HG02610 (cell line): ENCODE results near the gene ATP8B1.
"Not testable (repeated sequence)": the region's sequence is repeated elsewhere in the genome, so short reads cannot be mapped to it uniquely, and the experiment has no call there.

ENCODE experiments used
- ATAC-seq: cut with Tn5 transposase; IDR thresholded peaks from one replicate; pipeline ENCODE4 v1.9.1; 2021; ENCODE audit warnings: mild to moderate bottlenecking, moderate library complexity; ENCODE audit not compliant: unreplicated experiment

ATP8B1 gene

GRCh38 chr18:57803103-57803969 lies at the start of gene ATP8B1:
Gene ATP8B1 (minus strand): TSS chr18:57803315. CDS start chr18:57731807, 71,508 bp downstream.
- no peak for ATAC-seq

- no peak for ATAC-seq
These were observed 46.9 kb upstream of the ATP8B1 start for GRCh38 chr18:57850063-57850462.

GRCh38 chr18:57848374-57848773 lies 45.3 kb upstream of the ATP8B1 start:
- ATAC-seq = not testable (repeated sequence)

GRCh38 chr18:57847431-57847830 lies 44.3 kb upstream of the ATP8B1 start:
- ATAC-seq = not testable (repeated sequence)

GRCh38 chr18:57846258-57846657 lies 43.1 kb upstream of the ATP8B1 start:
- no peak for ATAC-seq

- no peak for ATAC-seq
These were observed 42.5 kb upstream of the ATP8B1 start for GRCh38 chr18:57845605-57846074.

- no peak for ATAC-seq
These were observed 41.2 kb upstream of the ATP8B1 start for GRCh38 chr18:57844319-57844718.

GRCh38 chr18:57843386-57843785 lies 40.3 kb upstream of the ATP8B1 start:
- no peak for ATAC-seq

GRCh38 chr18:57841568-57841967 lies 38.5 kb upstream of the ATP8B1 start:
- ATAC-seq = peak; percentile 50

- no peak for ATAC-seq
These were observed 36.8 kb upstream of the ATP8B1 start for GRCh38 chr18:57839942-57840381.

GRCh38 chr18:57837917-57838548 lies 34.9 kb upstream of the ATP8B1 start:
- ATAC-seq = peak; percentile 84

GRCh38 chr18:57836557-57836956 lies 33.4 kb upstream of the ATP8B1 start:
- no peak for ATAC-seq

GRCh38 chr18:57835904-57836303 lies 32.8 kb upstream of the ATP8B1 start:
- no peak for ATAC-seq

GRCh38 chr18:57834616-57835015 lies 31.5 kb upstream of the ATP8B1 start:
- ATAC-seq = no peak

- ATAC-seq = peak; percentile 40
These were observed 30.5 kb upstream of the ATP8B1 start for GRCh38 chr18:57833441-57834101.

- no peak for ATAC-seq
These were observed 29.6 kb upstream of the ATP8B1 start for GRCh38 chr18:57832730-57833129.

- no peak for ATAC-seq
These were observed 28.7 kb upstream of the ATP8B1 start for GRCh38 chr18:57831597-57832377.

GRCh38 chr18:57827646-57828045 lies 24.5 kb upstream of the ATP8B1 start:
- no peak for ATAC-seq

GRCh38 chr18:57826252-57826651 lies 23.1 kb upstream of the ATP8B1 start:
- no peak for ATAC-seq

GRCh38 chr18:57820583-57820982 lies 17.5 kb upstream of the ATP8B1 start:
- not testable (repeated sequence) for ATAC-seq
